K562 (cell line): ENCODE data around the gene MRPS10. TPM values are rescaled to one million over a fixed set of nuclear protein-coding genes. Genes with fewer than 3 reads are reported as not detected.

Experiments
- ATAC-seq: fragments of 200-7000 bp; cut with Tn5 transposase; 3 replicates; pipeline ENCODE4 v1.9.1; 2020; ENCODE audit warnings: moderate library complexity
- BruUV-seq: library from RNA; stranded (reverse); fragments of 400-500 nt; replicated peaks from 2 replicates; lab custom pipeline; 2021; lab: Mats Ljungman, UMichigan
- CTCF ChIA-PET: fragments of 300-600 bp; formaldehyde crosslinking; extraction: SDS; loops from one replicate; lab custom pipeline; 2021; ENCODE audit warnings: low intra/inter-chr PET ratio; lab: Yijun Ruan, JAX
- POLR2A ChIA-PET: fragments of 300-600, 350-650 bp; sonication (Branson Sonifier 250); formaldehyde crosslinking; extraction: SDS; loops from one replicate; lab custom pipeline; 2021; ENCODE audit warnings: antibody characterized with exemption, inconsistent platforms; lab: Yijun Ruan, JAX
- DNase-seq, 4 experiments: peaks; one replicate each; pipeline versions ENCODE4 v3.0.0 to v3.0.0-alpha.2; 2011 to 2018; ENCODE audit warnings: low spot score in 3 of 4, mixed read lengths in 3 of 4; ENCODE audit errors: extremely low read depth in 1 of 4
- FAIRE-seq: peaks from 2 replicates; lab custom pipeline; 2011; peaks lifted over from hg19 to GRCh38; lab: Jason Lieb, UNC
- H2AFZ ChIP-seq: 2 replicates; pipeline ENCODE4 v1.6.0; 2011; ENCODE audit warnings: low read depth, low read length, control low read depth, inconsistent platforms
- H3K27ac ChIP-seq: fragments of 200-600 bp; 3 replicates; pipeline ENCODE4 v1.8.0; 2011; ENCODE audit warnings: low read depth, mild to moderate bottlenecking, control low read depth, inconsistent platforms, low read length, moderate library complexity, mixed read lengths; ENCODE audit errors: extremely low read depth
- H3K27me3 ChIP-seq, 2 experiments: fragments of 300-600 bp in 1 of 2; 2 replicates in 1 of 2; 3 replicates in 1 of 2; pipeline versions ENCODE4 v1.6.0 to v1.8.0; 2011; ENCODE audit warnings: inconsistent platforms in 2 of 2, low read length in 2 of 2, mild to moderate bottlenecking in 1 of 2, mixed read lengths in 1 of 2, moderate library complexity in 1 of 2; ENCODE audit not compliant: control insufficient read depth in 2 of 2, insufficient read depth in 2 of 2
- H3K36me3 ChIP-seq: fragments of 300-600 bp; 3 replicates; pipeline ENCODE4 v1.8.0; 2011; ENCODE audit warnings: mild to moderate bottlenecking, low read length, inconsistent platforms; ENCODE audit not compliant: control insufficient read depth, insufficient read depth
- H3K4me1 ChIP-seq, 2 experiments: fragments of 200-600 bp in 1 of 2; replicated peaks in 1 of 2; 2 replicates in 1 of 2; 3 replicates in 1 of 2; pipeline versions ENCODE4 v1.5.1 to v1.8.0; 2011; ENCODE audit warnings: inconsistent platforms in 2 of 2, low read length in 2 of 2, mild to moderate bottlenecking in 1 of 2, mixed read lengths in 1 of 2, moderate library complexity in 1 of 2; ENCODE audit not compliant: control insufficient read depth in 2 of 2, insufficient read depth in 2 of 2
- H3K4me2 ChIP-seq: 2 replicates; pipeline ENCODE4 v1.6.1; 2011; ENCODE audit warnings: low read length, control low read depth, inconsistent platforms, mixed read lengths; ENCODE audit not compliant: insufficient read depth
- H3K4me3 ChIP-seq: fragments of 200-600 bp; sonication (generic), shearing (Covaris generic); 2 replicates; pipeline ENCODE4 v1.5.1; 2016; ENCODE audit warnings: control low read depth, inconsistent platforms
- H3K79me2 ChIP-seq: fragments of 200-600 bp; 3 replicates; pipeline ENCODE4 v1.8.0; 2011; ENCODE audit warnings: low read length, inconsistent platforms; ENCODE audit not compliant: control insufficient read depth, insufficient read depth
- H3K9ac ChIP-seq, 2 experiments: 2 replicates each; pipeline versions ENCODE4 v1.6.0 to v1.6.1; 2011; ENCODE audit warnings: low read depth in 2 of 2, low read length in 2 of 2, control low read depth in 1 of 2, inconsistent platforms in 1 of 2, mild to moderate bottlenecking in 1 of 2, mixed read lengths in 1 of 2; ENCODE audit not compliant: insufficient read depth in 1 of 2
- H3K9me1 ChIP-seq: one replicate; pipeline ENCODE4 v1.6.0; 2011; ENCODE audit warnings: inconsistent platforms, mild to moderate bottlenecking, low read length, moderate library complexity; ENCODE audit not compliant: control insufficient read depth, insufficient read depth
- H3K9me3 ChIP-seq: replicated peaks from 2 replicates; pipeline ENCODE4 v1.5.1; 2011; ENCODE audit warnings: low read depth, low read length, inconsistent platforms; ENCODE audit not compliant: control insufficient read depth, insufficient read depth
- H4K20me1 ChIP-seq: replicated peaks from 2 replicates; pipeline ENCODE4 v1.6.1; 2011; ENCODE audit warnings: low read length, inconsistent platforms, mixed read lengths; ENCODE audit not compliant: control insufficient read depth, insufficient read depth
- CBFA2T2 ChIP-seq: fragments of 450-650 bp; conservative IDR thresholded peaks from 2 replicates; pipeline ENCODE4 v1.6.1; 2017; ENCODE audit warnings: mild to moderate bottlenecking
- CBFA2T3 ChIP-seq: fragments of 450-650 bp; IDR thresholded peaks from 2 replicates; pipeline ENCODE4 v1.6.1; 2017
- MEIS2 ChIP-seq: fragments of 450-650 bp; IDR thresholded peaks from 2 replicates; pipeline ENCODE4 v1.6.1; 2014; ENCODE audit warnings: mild to moderate bottlenecking; ENCODE audit not compliant: partially characterized antibody
- PBX2 ChIP-seq, 2 experiments: IDR thresholded peaks in 1 of 2; conservative IDR thresholded peaks in 1 of 2; 2 replicates each; pipeline ENCODE4 v1.6.1; 2016; ENCODE audit warnings: low read depth in 2 of 2, mild to moderate bottlenecking in 1 of 2, missing compliant biosample characterization in 1 of 2, missing genetic modification characterization in 1 of 2, moderate library complexity in 1 of 2
- PHF21A ChIP-seq: fragments of 450-650 bp; IDR thresholded peaks from 2 replicates; pipeline ENCODE4 v1.6.1; 2017; ENCODE audit warnings: low read depth, borderline replicate concordance
- POLR3A ChIP-seq: IDR thresholded peaks from 2 replicates; pipeline ENCODE4 v1.6.1; 2011; ENCODE audit warnings: borderline replicate concordance, mild to moderate bottlenecking, moderate library complexity; ENCODE audit not compliant: insufficient read length, insufficient read depth; ENCODE audit errors: extremely low read depth
- RNF2 ChIP-seq: sonication (generic); IDR thresholded peaks from 2 replicates; pipeline ENCODE4 v1.6.1; 2016
- ZBTB17 ChIP-seq: fragments of 450-650 bp; formaldehyde crosslinking; IDR thresholded peaks from 2 replicates; pipeline ENCODE4 v1.4.0; 2020; ENCODE audit warnings: mild to moderate bottlenecking
- ZMIZ1 ChIP-seq, 2 experiments: fragments of 150-350 bp in 1 of 2; IDR thresholded peaks; 2 replicates each; pipeline ENCODE4 v1.6.1; 2012 to 2016; ENCODE audit warnings: low read depth in 2 of 2, low read length in 2 of 2, mild to moderate bottlenecking in 1 of 2, moderate library complexity in 1 of 2
- WGBS: fragments of 100-300 bp; shearing (Covaris generic); methylation state at CpG from one replicate; pipeline ENCODE4 v1.1.6; 2016; ENCODE audit warnings: low coverage, mixed read lengths; ENCODE audit not compliant: insufficient coverage; ENCODE audit errors: missing lambda C conversion rate; 5-methylcytosine and 5-hydroxymethylcytosine counted together
- in situ Hi-C: fragments of 300-500 bp; cut with MboI; formaldehyde crosslinking; loops from 4 replicates; pipeline ENCODE4 v1.15.0; 2018; ENCODE audit warnings: inconsistent platforms, mixed read lengths
- intact Hi-C: fragments of 100-400 bp; cut with micrococcal nuclease; formaldehyde crosslinking; loops from 2 replicates; pipeline ENCODE4 v1.14.2; 2022
- polyA plus RNA-seq, 8 experiments: library from polyadenylated mRNA; depleted of rRNA in 4 of 8; stranded (reverse) in 5 of 8; unstranded in 3 of 8; fragments of >200 nt; fragmentation: Nextera tagmentation in 2 of 8; fragmentation: Illumina TruSeq in 1 of 8; extraction: Ambion mirVana in 2 of 8; extraction: Trizol in 1 of 8; gene quantifications; 2 replicates each; pipeline versions ENCODE4 v1.2.1 to v1.2.3, GENCODE V29; 2011 to 2014; ENCODE audit warnings: inconsistent platforms in 1 of 8, missing spikeins in 1 of 8
- total RNA-seq, 7 experiments: library from RNA; depleted of rRNA in 6 of 7; stranded (reverse); fragments of >200 nt in 6 of 7; fragmentation: Illumina TruSeq in 2 of 7; extraction: Trizol in 2 of 7; gene quantifications; 2 replicates each; pipeline versions ENCODE4 v1.2.1 to v1.2.3, GENCODE V29; 2011 to 2021; ENCODE audit warnings: low replicate concordance in 1 of 7
- TF ChIP-seq, protein P1 (sequence below), 2 experiments: fragments of 450-650 bp; IDR thresholded peaks; 2 replicates each; pipeline ENCODE4 v1.6.1; 2016

The MRPS10 gene
- total and polyA plus RNA-seq, 9 of the 15 experiments (the other 6 are each of a cell fraction or from before 2014, with no cell fraction given), result 48.6 to 166 (median 93.7) TPM

DNA sequence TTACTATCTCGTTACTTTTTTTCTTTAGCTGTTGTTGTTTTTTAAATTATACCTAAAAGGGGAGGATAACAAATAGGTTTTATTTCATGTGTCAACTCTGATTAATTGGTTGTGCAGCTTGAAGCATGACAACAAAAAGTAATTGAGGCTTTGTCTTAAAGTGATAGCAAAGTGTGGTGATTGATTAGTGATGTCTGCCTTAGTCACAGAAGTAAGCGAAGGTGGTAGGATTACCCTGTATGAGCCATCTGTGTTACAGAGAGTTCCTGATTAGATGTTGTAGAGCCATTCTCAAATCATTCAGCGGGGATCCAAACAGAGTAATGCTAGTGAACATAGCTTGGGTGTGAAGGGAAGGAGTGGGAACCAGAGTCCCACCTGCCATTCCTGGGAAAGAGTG, 14.4 kb upstream of the MRPS10 start:
- WGBS, result 14% methylated on average over 3 of the region's 3 CpGs
- Histone ChIP-seq H3K9me3 (no peaks in the 10 kb centered on the region), H3K27me3 (no peaks in the 10 kb centered on the region), H3K79me2 (no peaks in the 10 kb centered on the region), H3K36me3 (no peaks in the 10 kb centered on the region), H3K4me2 (no peak overlapping the region), H3K9me1 (no peaks in the 10 kb centered on the region), H3K4me1 (peaks cover 13 to 14% of the 10 kb centered on the region in 2 experiments), H3K9ac (no peak overlapping the region), H2AFZ (peak overlapping the region; percentile 37), H3K4me3 (no peak overlapping the region), H3K27ac (no peak overlapping the region), H4K20me1 (no peaks in the 10 kb centered on the region)
- intact Hi-C loops, result no loop called here
- in situ Hi-C loops, result no loop called here
- ChIA-PET POLR2A (interaction anchor here (0.5 to 0.7 kb wide), 3 partner anchors 11 to 127 kb away, joined by 3 to 4 read pairs (median 3); no protein-coding TSS in a partner anchor), CTCF (interaction anchor here (3.5 kb wide), 1 partner anchor 65 kb away, joined by 38 read pairs; no protein-coding TSS in a partner anchor)
- BruUV-seq, result no TSS peak
- FAIRE-seq (no peak), ATAC-seq (no peak), DNase-seq (no peak)
- TF ChIP-seq CBFA2T2 (0 out of 2 replicates have a peak, but pooled peaks have one; percentile 4), ZMIZ1 (IDR thresholded peaks at IDR 0.05; ENCODE audit: low read depth in 2 of 2, low read length in 2 of 2) (peak in 1 of 2 experiments; percentile 61; a peak in 1 of 4 replicates), ZBTB17 (CRISPR knock-in tag) (peak; percentile 91), PHF21A (0 out of 2 replicates have a peak, but pooled peaks have one; percentile 13), RNF2 (no peak), CBFA2T3 (peak; percentile 44; the same call in 1 of the 2 replicates), PBX2 (CRISPR knock-in tag; IDR thresholded peaks at IDR 0.05; ENCODE audit: low read depth) (no peak), PBX2 (tag; conservative IDR thresholded peaks at IDR 0.05; ENCODE audit: low read depth) (0 out of 2 replicates have a peak, but pooled peaks have one; percentile 22), MEIS2 (peak; percentile 28), POLR3A (no peak)
- TF ChIP-seq, protein P1, sequence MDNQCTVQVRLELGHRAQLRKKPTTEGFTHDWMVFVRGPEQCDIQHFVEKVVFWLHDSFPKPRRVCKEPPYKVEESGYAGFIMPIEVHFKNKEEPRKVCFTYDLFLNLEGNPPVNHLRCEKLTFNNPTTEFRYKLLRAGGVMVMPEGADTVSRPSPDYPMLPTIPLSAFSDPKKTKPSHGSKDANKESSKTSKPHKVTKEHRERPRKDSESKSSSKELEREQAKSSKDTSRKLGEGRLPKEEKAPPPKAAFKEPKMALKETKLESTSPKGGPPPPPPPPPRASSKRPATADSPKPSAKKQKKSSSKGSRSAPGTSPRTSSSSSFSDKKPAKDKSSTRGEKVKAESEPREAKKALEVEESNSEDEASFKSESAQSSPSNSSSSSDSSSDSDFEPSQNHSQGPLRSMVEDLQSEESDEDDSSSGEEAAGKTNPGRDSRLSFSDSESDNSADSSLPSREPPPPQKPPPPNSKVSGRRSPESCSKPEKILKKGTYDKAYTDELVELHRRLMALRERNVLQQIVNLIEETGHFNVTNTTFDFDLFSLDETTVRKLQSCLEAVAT (IDR thresholded peaks at IDR 0.05), result peak in 1 of 2 experiments; percentile 95; a peak in 2 of 4 replicates
